GM19099 (cell line): ENCODE measurements around the gene STX16.

Source experiments
- POLR2A ChIP-seq: IDR thresholded peaks from 3 replicates; pipeline ENCODE4 v1.6.1; 2011; ENCODE audit warnings: low read depth; ENCODE audit not compliant: insufficient read length; ENCODE audit errors: extremely low read depth

STX16 gene

DNA sequence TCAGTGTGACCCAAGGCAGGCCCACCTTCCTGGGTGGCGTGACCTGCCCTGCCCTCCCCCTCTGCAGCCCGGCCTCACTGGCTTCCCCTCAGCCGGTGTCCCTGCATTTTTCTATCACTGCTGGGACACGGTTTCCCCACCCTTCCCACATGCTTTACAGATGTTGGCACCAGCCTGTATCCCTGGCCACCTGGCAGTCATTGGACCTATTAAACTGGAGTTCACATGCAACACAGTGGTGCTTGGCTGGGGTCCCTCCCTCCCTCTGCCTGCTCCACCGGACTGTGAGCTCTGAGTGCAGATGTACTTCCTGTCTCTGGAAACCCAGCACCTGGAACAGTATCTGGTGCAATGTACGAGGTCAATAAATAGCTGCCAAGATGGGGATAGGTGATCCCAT, 25.5 kb upstream of the STX16 start:
- TF ChIP-seq POLR2A, result no peak

DNA sequence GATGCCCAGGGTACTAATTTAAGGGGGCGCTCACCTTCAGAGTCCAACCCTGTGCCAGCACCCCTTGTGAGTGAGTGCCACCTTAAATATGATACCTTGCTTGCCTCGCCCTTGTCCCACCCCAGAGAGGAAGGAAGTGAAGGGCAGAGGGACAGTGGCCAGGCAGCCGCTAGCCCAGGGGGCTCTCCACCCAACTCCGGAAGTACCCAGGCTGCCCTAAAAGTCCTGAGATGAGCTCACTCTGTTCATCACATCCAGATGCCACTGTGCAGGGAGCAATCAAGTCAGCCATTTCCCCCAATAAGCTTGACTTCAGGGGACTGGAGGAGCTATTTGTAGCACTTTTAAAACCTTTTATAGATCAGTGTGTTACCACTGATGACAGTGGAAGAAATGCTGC, 25.0 kb upstream of the STX16 start:
- no peak for TF ChIP-seq POLR2A

GRCh38 chr20:58627212-58628072, 23.6 kb upstream of the STX16 start:
- no peak for TF ChIP-seq POLR2A

GRCh38 chr20:58628491-58629214, 22.4 kb upstream of the STX16 start:
- no peak for TF ChIP-seq POLR2A

GRCh38 chr20:58629215-58629580, 21.9 kb upstream of the STX16 start:
- no peak for TF ChIP-seq POLR2A

GRCh38 chr20:58630063-58630462, 21.0 kb upstream of the STX16 start:
- no peak for TF ChIP-seq POLR2A

- TF ChIP-seq POLR2A, result no peak
Observed at GRCh38 chr20:58633161-58634053, 17.7 kb upstream of the STX16 start.

DNA sequence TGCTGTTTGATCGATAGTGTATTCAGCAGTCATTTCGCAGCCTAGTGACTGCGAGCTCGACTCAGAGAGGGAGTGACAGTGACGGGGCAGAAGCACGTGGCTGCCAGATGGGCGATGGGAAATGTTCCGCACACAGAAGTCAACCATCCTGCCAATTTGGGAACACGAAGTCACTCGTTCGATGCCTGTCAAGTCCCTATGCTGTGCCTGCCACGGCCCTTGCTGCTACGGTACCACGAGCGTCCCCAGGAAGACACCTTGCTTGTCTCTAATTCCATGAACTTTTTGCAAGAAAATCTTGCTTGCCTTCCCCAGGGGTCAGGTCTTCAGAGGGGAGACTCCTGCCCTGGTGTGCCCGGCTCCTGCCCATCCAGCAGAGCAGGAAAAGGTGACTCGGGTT, 17.0 kb upstream of the STX16 start:
- TF ChIP-seq POLR2A, result no peak

GRCh38 chr20:58634521-58635278, 16.4 kb upstream of the STX16 start:
- no peak for TF ChIP-seq POLR2A

- no peak for TF ChIP-seq POLR2A
Observed at GRCh38 chr20:58635279-58635665, 15.8 kb upstream of the STX16 start.

DNA sequence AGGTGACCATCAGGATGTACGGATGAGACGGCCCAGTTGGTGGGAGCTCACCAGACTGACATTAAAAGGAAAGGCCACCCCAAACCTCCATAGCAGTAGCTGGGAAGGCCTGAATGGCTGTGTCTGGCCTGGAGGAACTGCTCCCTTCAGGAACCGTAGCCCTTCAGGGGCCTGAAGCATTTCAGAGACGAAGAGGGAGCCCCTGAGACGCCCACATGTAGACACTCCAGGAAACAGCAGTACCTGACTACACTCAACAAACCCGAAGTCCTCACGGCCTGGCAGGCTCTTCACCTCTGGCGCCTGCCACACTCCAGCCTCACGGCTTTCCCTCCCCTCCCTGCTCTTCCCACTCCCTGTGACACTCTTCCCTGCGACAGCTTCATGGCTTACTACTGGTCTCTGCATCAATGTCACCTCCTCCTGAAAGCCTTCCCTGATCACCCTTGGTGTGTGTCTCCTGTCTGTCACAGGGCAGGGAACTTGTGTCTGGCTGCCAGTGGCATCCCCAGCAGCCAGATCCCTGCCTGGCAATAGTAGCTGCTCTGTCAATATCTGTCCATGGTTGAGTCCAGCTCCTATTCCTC, 14.6 kb upstream of the STX16 start:
- TF ChIP-seq POLR2A, result no peak

- TF ChIP-seq POLR2A, result no peak
Observed at GRCh38 chr20:58636983-58637421, 14.1 kb upstream of the STX16 start.

GRCh38 chr20:58637466-58638213, 13.4 kb upstream of the STX16 start:
- no peak for TF ChIP-seq POLR2A

GRCh38 chr20:58638467-58639181, 12.5 kb upstream of the STX16 start:
- no peak for TF ChIP-seq POLR2A
